ENCODE data around the gene CBX3.
"Not testable (repeated sequence)": the region's sequence is repeated elsewhere in the genome, so short reads cannot be mapped to it uniquely, and the experiment has no call there.

The CBX3 gene

GRCh38 chr7:26201247-26202018, at the start of gene CBX3:
Gene CBX3, plus strand, starts transcription at chr7:26201745. Its CDS starts 1,254 bp downstream, at chr7:26202999.
- Histone ChIP-seq H3K79me2 (ENCODE audit: low read length) (peaks cover 91% of the 10 kb centered on the region), H3K9ac (ENCODE audit: low read length) (peak within 1 kb of the TSS; percentile 100), H4K20me1 (ENCODE audit: insufficient read depth, low read length) (peaks cover 72% of the 10 kb centered on the region), H3K36me3 (replicated peaks; ENCODE audit: low read depth, low read length) (peaks cover 64% of the 10 kb centered on the region), H3K4me1 (ENCODE audit: low read length) (peaks cover 38% of the 10 kb centered on the region), H3K27me3 (ENCODE audit: low read depth, low read length) (no peaks in the 10 kb centered on the region), H3K27ac (ENCODE audit: low read length) (peak within 1 kb of the TSS; percentile 100), H2AFZ (ENCODE audit: low read depth, low read length) (peak within 1 kb of the TSS; percentile 82), H3K4me3 (ENCODE audit: low read length) (peak within 1 kb of the TSS; percentile 98), H3K9me3 (ENCODE audit: insufficient read depth, low read length) (no peaks in the 10 kb centered on the region), H3K4me2 (ENCODE audit: low read length) (peak within 1 kb of the TSS; percentile 98)
- TF ChIP-seq CTCF (IDR thresholded peaks at IDR 0.05; ENCODE audit: low read depth, low read length) (no peak), EZH2phosphoT487 (IDR thresholded peaks at IDR 0.05; ENCODE audit: low read depth) (no peak)

GRCh38 chr7:26151953-26152781, 49.4 kb upstream of the CBX3 start, which contains the start of gene NFE2L3:
Gene NFE2L3, plus strand, starts transcription at chr7:26152198. Its CDS starts 301 bp downstream, at chr7:26152499.
- Histone ChIP-seq H2AFZ (ENCODE audit: low read depth, low read length) (peak within 1 kb of the TSS; percentile 90; the same call in 1 of the 2 replicates), H3K36me3 (replicated peaks; ENCODE audit: low read depth, low read length) (no peaks in the 10 kb centered on the region), H3K27me3 (ENCODE audit: low read depth, low read length) (no peaks in the 10 kb centered on the region), H3K79me2 (ENCODE audit: low read length) (peaks cover 51% of the 10 kb centered on the region), H3K9me3 (ENCODE audit: insufficient read depth, low read length) (no peaks in the 10 kb centered on the region), H3K9ac (ENCODE audit: low read length) (peak within 1 kb of the TSS; percentile 87), H3K4me3 (ENCODE audit: low read length) (peak within 1 kb of the TSS; percentile 81), H4K20me1 (ENCODE audit: insufficient read depth, low read length) (no peaks in the 10 kb centered on the region), H3K27ac (ENCODE audit: low read length) (peak within 1 kb of the TSS; percentile 99), H3K4me2 (ENCODE audit: low read length) (peak within 1 kb of the TSS; percentile 93), H3K4me1 (ENCODE audit: low read length) (peaks cover 38% of the 10 kb centered on the region)
- TF ChIP-seq CTCF (IDR thresholded peaks at IDR 0.05; ENCODE audit: low read depth, low read length): no peak
- no peak for TF ChIP-seq EZH2phosphoT487 (IDR thresholded peaks at IDR 0.05; ENCODE audit: low read depth)

- H4K20me1 ChIP-seq (ENCODE audit: insufficient read depth, low read length); H3K36me3 ChIP-seq (replicated peaks; ENCODE audit: low read depth, low read length); H2AFZ ChIP-seq (ENCODE audit: low read depth, low read length); H3K9me3 ChIP-seq (ENCODE audit: insufficient read depth, low read length); H3K27me3 ChIP-seq (ENCODE audit: low read depth, low read length): not testable (repeated sequence)
- Histone ChIP-seq H3K4me1 (ENCODE audit: low read length) (peaks cover 45% of the 10 kb centered on the region), H3K4me2 (ENCODE audit: low read length) (peak overlapping the region; percentile 93), H3K27ac (ENCODE audit: low read length) (peak overlapping the region; percentile 99), H3K9ac (ENCODE audit: low read length) (peak overlapping the region; percentile 70), H3K79me2 (ENCODE audit: low read length) (peaks cover 57% of the 10 kb centered on the region), H3K4me3 (ENCODE audit: low read length) (peak overlapping the region; percentile 81)
Measured at GRCh38 chr7:26152782-26153240, 48.7 kb upstream of the CBX3 start.

GRCh38 chr7:26153241-26153822, 48.2 kb upstream of the CBX3 start:
- H2AFZ ChIP-seq (ENCODE audit: low read depth, low read length): no peak overlapping the region

More at GRCh38 chr7:26153241-26153822, 48.2 kb upstream of the CBX3 start:
- peaks cover 63% of the 10 kb centered on the region for H3K79me2 ChIP-seq (ENCODE audit: low read length)
- H3K4me3 ChIP-seq (ENCODE audit: low read length): peak overlapping the region; percentile 81
- peak overlapping the region; percentile 93 for H3K4me2 ChIP-seq (ENCODE audit: low read length)
- H3K9ac ChIP-seq (ENCODE audit: low read length): peak overlapping the region; percentile 70
- peaks cover 50% of the 10 kb centered on the region for H3K4me1 ChIP-seq (ENCODE audit: low read length)
- H3K9me3 ChIP-seq (ENCODE audit: insufficient read depth, low read length): no peaks in the 10 kb centered on the region
- peaks cover 3% of the 10 kb centered on the region for H3K36me3 ChIP-seq (replicated peaks; ENCODE audit: low read depth, low read length)
- peak overlapping the region; percentile 99 for H3K27ac ChIP-seq (ENCODE audit: low read length)
- H4K20me1 ChIP-seq (ENCODE audit: insufficient read depth, low read length): no peaks in the 10 kb centered on the region
- TF ChIP-seq CTCF (IDR thresholded peaks at IDR 0.05; ENCODE audit: low read depth, low read length) (no peak), EZH2phosphoT487 (IDR thresholded peaks at IDR 0.05; ENCODE audit: low read depth) (no peak)
- H3K27me3 ChIP-seq (ENCODE audit: low read depth, low read length): no peaks in the 10 kb centered on the region
